Fibroblast of the aortic adventitia (primary cell): ENCODE measurements around the gene FKBP15. TPM values are rescaled to one million over a fixed set of nuclear protein-coding genes. Genes with fewer than 3 reads are reported as not detected.

ENCODE experiments used
- DNase-seq: peaks from one replicate; pipeline ENCODE4 v3.0.0-alpha.2; 2010; ENCODE audit warnings: low read depth
- H3K4me3 ChIP-seq: 2 replicates; pipeline ENCODE4 v1.5.1; 2011; ENCODE audit warnings: low read depth, mild to moderate bottlenecking, control low read depth, low read length, moderate library complexity
- CTCF ChIP-seq: IDR thresholded peaks from 2 replicates; pipeline ENCODE4 v1.5.1; 2011; ENCODE audit warnings: mild to moderate bottlenecking, low read length, control low read depth, inconsistent platforms; ENCODE audit not compliant: insufficient read depth
- total RNA-seq: library from RNA; depleted of rRNA; stranded (reverse); fragments of >200 nt; gene quantifications from 2 replicates; pipeline ENCODE4 v1.2.3, GENCODE V29; 2012; ENCODE audit warnings: low replicate concordance

FKBP15 gene
- total RNA-seq, 1 donor = 27.7 TPM

- no peak for TF ChIP-seq CTCF
- H3K4me3 ChIP-seq = no peak overlapping the region
- no peak for DNase-seq
Observed at GRCh38 chr9:113139953-113140352, 81.1 kb downstream of the FKBP15 start.

- no peak overlapping the region for H3K4me3 ChIP-seq
- no peak for DNase-seq
- no peak for TF ChIP-seq CTCF
Observed at GRCh38 chr9:113139225-113139829, 81.8 kb downstream of the FKBP15 start.

- DNase-seq = no peak
- no peak for TF ChIP-seq CTCF
- no peak overlapping the region for H3K4me3 ChIP-seq
Observed at GRCh38 chr9:113138760-113139159, 82.3 kb downstream of the FKBP15 start.

DNA sequence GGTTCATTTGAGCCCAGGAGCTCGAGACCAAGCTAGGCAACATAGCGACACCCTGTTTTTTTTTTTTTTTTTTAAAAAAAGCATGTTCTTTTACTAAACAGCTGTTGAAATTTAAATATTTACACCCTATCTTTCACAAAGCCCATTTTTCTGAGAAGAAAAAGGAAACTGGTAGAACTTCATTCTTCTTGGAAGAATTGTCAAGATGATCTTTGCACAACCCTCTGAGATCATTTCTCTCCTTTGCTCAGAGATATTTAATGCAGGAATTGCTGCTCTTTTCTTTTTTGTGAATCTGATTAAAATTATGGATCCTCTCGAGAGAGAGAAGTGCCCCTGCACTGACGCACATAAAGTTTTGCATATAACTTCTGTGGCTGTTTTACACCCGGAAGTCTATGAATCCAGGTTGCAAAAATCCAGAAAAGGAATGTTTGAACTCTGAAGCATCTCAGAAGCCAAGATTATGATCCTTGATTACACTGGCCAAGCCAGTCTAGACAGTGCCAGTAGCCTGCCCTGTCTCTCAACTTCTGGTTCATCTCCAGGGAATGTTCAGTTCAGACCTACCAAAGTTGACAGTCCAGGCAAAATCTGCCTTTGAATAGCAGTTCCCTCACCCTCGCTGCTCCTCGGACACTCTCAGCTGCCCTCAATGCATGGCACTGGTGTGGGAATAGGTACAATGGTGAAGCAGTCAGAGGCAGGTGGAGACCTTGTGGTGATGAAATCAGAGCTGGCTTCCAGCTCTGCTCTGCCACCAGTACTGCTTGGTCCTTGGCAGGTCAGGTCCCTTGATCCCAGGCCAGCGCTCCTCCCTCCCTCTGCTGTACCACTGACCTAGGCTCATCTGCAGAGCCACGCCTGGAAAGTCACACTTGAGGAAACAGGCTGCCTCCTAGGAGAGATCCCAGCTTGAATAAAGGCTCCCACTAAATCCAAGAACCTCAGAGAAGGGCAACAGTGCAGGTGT is 83.6 kb downstream of the FKBP15 start:
- no peak for TF ChIP-seq CTCF
- H3K4me3 ChIP-seq = no peak overlapping the region
- no peak for DNase-seq

DNA sequence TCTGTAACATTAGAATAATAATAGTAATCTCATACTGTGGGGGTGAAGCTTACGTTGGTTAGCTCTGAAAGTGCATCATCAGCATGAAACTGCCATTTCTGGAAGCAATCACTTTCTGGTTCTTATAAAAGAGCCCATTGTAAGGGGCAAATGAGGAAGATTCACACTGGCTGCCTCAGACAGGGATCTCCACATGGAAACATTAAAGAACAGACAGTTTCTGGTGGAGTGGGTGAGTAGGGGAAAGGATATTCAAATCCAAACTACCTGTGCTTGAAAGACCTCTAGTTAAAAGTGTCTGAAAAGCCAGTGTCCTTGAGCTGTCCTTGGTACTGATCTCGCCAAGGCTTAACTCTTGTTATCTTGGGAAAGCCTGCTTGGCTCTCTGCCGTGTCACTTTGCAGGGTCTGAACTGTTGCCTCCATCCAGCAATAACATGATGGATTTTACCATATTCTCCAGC is 89.4 kb downstream of the FKBP15 start:
- no peak for TF ChIP-seq CTCF
- DNase-seq = no peak
- H3K4me3 ChIP-seq = no peak overlapping the region

- H3K4me3 ChIP-seq = no peak overlapping the region
- DNase-seq = no peak
- TF ChIP-seq CTCF = no peak
Observed at GRCh38 chr9:113129884-113130283, 91.2 kb downstream of the FKBP15 start.
